Measurements from ENCODE around the gene ZCCHC7. TPM values are rescaled to one million over a fixed set of nuclear protein-coding genes. Genes with fewer than 3 reads are reported as not detected.

ZCCHC7 gene
- total and polyA plus RNA-seq, 2 donors (not counting 3 experiments of a cell fraction or from before 2014, with no cell fraction given), result 7.4 to 14.8 TPM

GRCh38 chr9:37348917-37349316 is 228.5 kb downstream of the ZCCHC7 start:
- BruUV-seq (replicated peaks), result no TSS peak
- H3K9ac ChIP-seq (replicated peaks; ENCODE audit: extremely low read depth, insufficient read depth, low read length), result no peak overlapping the region
- no peaks in the 10 kb centered on the region for H3K27me3 ChIP-seq (ENCODE audit: control insufficient read depth in 2 of 2, insufficient read depth in 2 of 2, low read length in 2 of 2)
- FAIRE-seq, result no peak
- no peaks in the 10 kb centered on the region for H4K20me1 ChIP-seq (replicated peaks; ENCODE audit: control insufficient read depth, extremely low read depth, insufficient read depth, low read length)
- TF ChIP-seq MYC (IDR thresholded peaks at IDR 0.05; ENCODE audit: low read depth, low read length) (no peak), POLR2AphosphoS5 (IDR thresholded peaks at IDR 0.05; ENCODE audit: insufficient read depth, low read depth, low read length) (no peak), GATA2 (IDR thresholded peaks at IDR 0.05; ENCODE audit: insufficient read depth, insufficient read length, low read depth, low read length) (no peak), CTCF (IDR thresholded peaks at IDR 0.05; ENCODE audit: extremely low read depth in 1 of 2, insufficient read depth in 1 of 2, low read depth in 1 of 2, low read length in 2 of 2) (no peak), JUN (IDR thresholded peaks at IDR 0.05; ENCODE audit: borderline replicate concordance, insufficient read depth, insufficient read length, low read depth) (no peak), MAX (IDR thresholded peaks at IDR 0.05; ENCODE audit: insufficient read depth, insufficient read length) (no peak), POLR2A (IDR thresholded peaks at IDR 0.05; ENCODE audit: low read depth, low read length) (no peak), EZH2 (IDR thresholded peaks at IDR 0.05; ENCODE audit: borderline replicate concordance, low read depth, low read length, severe bottlenecking) (no peak), FOS (IDR thresholded peaks at IDR 0.05; ENCODE audit: borderline replicate concordance, insufficient read depth, low read length) (no peak)
- DNase-seq (ENCODE audit: low read depth, low spot score), result no peak
- ChIA-PET POLR2A (no interaction called here), CTCF (interaction anchor here (1.6 kb wide), 1 partner anchor 12 kb away, joined by 3 read pairs; no protein-coding TSS in a partner anchor)
- H3K9me1 ChIP-seq (replicated peaks; ENCODE audit: control insufficient read depth, extremely low read depth, insufficient read depth, low read length), result no peaks in the 10 kb centered on the region
- H3K27ac ChIP-seq (ENCODE audit: insufficient read depth, low read depth, low read length), result no peak overlapping the region
- H2AFZ ChIP-seq (ENCODE audit: low read depth, low read length), result no peak overlapping the region
- no peaks in the 10 kb centered on the region for H3K36me3 ChIP-seq (ENCODE audit: control insufficient read depth in 2 of 2, extremely low read depth in 1 of 2, insufficient read depth in 2 of 2, low read length in 2 of 2)
- H3K9me3 ChIP-seq (replicated peaks; ENCODE audit: control insufficient read depth, insufficient read depth, low read length), result no peaks in the 10 kb centered on the region
- no peaks in the 10 kb centered on the region for H3K79me2 ChIP-seq (ENCODE audit: control insufficient read depth, insufficient read depth, low read length)
- dilution Hi-C loops (cut with MboI; ENCODE audit: extremely low pct_ligation_motif_present, low sequenced_read_pairs) (no loop called here), intact Hi-C loops (cut with micrococcal nuclease) (no loop called here)
- no peak overlapping the region for H3K4me2 ChIP-seq (ENCODE audit: insufficient read depth, low read length)
- no peaks in the 10 kb centered on the region for H3K4me1 ChIP-seq (ENCODE audit: control insufficient read depth, extremely low read depth, insufficient read depth, low read length)
- H3K4me3 ChIP-seq (replicated peaks in 1 of 3; ENCODE audit: insufficient read depth in 1 of 3, low read depth in 1 of 3, low read length in 3 of 3), result no peak overlapping the region
